ENCODE results near the gene TP53AIP1. TPM values are rescaled to one million over a fixed set of nuclear protein-coding genes. Genes with fewer than 3 reads are reported as not detected.

TP53AIP1 gene
- total RNA-seq, 1 experiment from 2014 or later: not detected

GRCh38 chr11:128921793-128922192, 20.9 kb downstream of the TP53AIP1 start:
- H3T11ph ChIP-seq (ENCODE audit: low read length): no peak overlapping the region
- no peaks in the 10 kb centered on the region for H3K36me3 Mint-ChIP-seq (ENCODE audit: insufficient read depth in 1 of 3, low read depth in 3 of 3)
- no peaks in the 10 kb centered on the region for H3K23me2 ChIP-seq (ENCODE audit: insufficient read length, low read depth, low read length, poor library complexity, severe bottlenecking)

More at GRCh38 chr11:128921793-128922192, 20.9 kb downstream of the TP53AIP1 start:
- Mint-ChIP-seq H3K27ac (no peak overlapping the region; a peak in 1 of 7 replicates), H3K27me3 (ENCODE audit: low read depth) (peaks cover 76% of the 10 kb centered on the region), H3K4me1 (peaks cover 23 to 28% of the 10 kb centered on the region in 2 experiments), H3K4me3 (no peak overlapping the region), H3K9me3 (peaks cover 0 to 3% of the 10 kb centered on the region in 2 experiments; a peak in 3 of 5 replicates)
- Histone ChIP-seq H3K79me2 (ENCODE audit: insufficient read depth, low read length) (no peaks in the 10 kb centered on the region), H3K14ac (ENCODE audit: insufficient read depth, low read length) (no peak overlapping the region), H4K5ac (ENCODE audit: insufficient read length, low read depth, low read length) (no peak overlapping the region), H2BK12ac (ENCODE audit: insufficient read length, low read depth, low read length) (no peak overlapping the region), H2BK15ac (ENCODE audit: low read depth, low read length) (no peak overlapping the region), H3K23ac (ENCODE audit: insufficient read length, low read depth, low read length) (no peak overlapping the region), H3K79me1 (ENCODE audit: insufficient read depth, low read depth, low read length, poor library complexity, severe bottlenecking) (no peaks in the 10 kb centered on the region), H2AK5ac (ENCODE audit: insufficient read length, low read length) (no peak overlapping the region), H3K9ac (ENCODE audit: extremely low read depth, insufficient read length, low read length) (no peak overlapping the region), H3K9me3 (ENCODE audit: control insufficient read depth, low read depth, low read length) (no peaks in the 10 kb centered on the region), H2BK5ac (ENCODE audit: insufficient read length, low read length) (no peak overlapping the region), H2AFZ (ENCODE audit: low read length) (no peak overlapping the region), H3K4ac (ENCODE audit: low read depth, low read length) (no peak overlapping the region), H3K4me1 (ENCODE audit: insufficient read depth, low read length) (no peaks in the 10 kb centered on the region; the same call in 1 of the 2 replicates), H2BK120ac (ENCODE audit: low read depth, low read length, poor library complexity, severe bottlenecking) (no peak overlapping the region), H3K4me2 (ENCODE audit: insufficient read depth, insufficient read length, low read length) (no peak overlapping the region), H2BK20ac (ENCODE audit: low read depth, low read length, poor library complexity, severe bottlenecking) (no peak overlapping the region), H3K27me3 (ENCODE audit: insufficient read depth, low read length) (peaks cover 7% of the 10 kb centered on the region; the same call in 1 of the 2 replicates), H4K91ac (ENCODE audit: insufficient read length, low read depth, low read length) (no peak overlapping the region), H3K56ac (ENCODE audit: insufficient read length, low read depth, low read length) (no peak overlapping the region), H4K20me1 (ENCODE audit: control insufficient read depth, insufficient read depth, insufficient read length) (no peaks in the 10 kb centered on the region), H3K18ac (ENCODE audit: insufficient read length, low read depth, low read length) (no peak overlapping the region), H4K8ac (replicated peaks; ENCODE audit: insufficient read length, low read depth, low read length) (no peak overlapping the region), H3K27ac (ENCODE audit: insufficient read length, low read depth, low read length) (no peak overlapping the region)
- no peak for TF ChIP-seq CTCF (conservative IDR thresholded peaks at IDR 0.05)
- no peak for DNase-seq
- WGBS (ENCODE audit: extremely low coverage, insufficient read length, low lambda C conversion rate): no CpG with 5 or more reads among the region's 4 CpGs
